BE2C (cell line): Measurements from ENCODE around the gene CLSTN2.

Experiments
- DNase-seq: peaks from one replicate; pipeline ENCODE4 v3.0.0-alpha.2; 2020
- H3K27me3 ChIP-seq: fragments of 250-450 bp; sonication (Bioruptor Pico); 2 replicates; pipeline ENCODE4 v1.5.1; 2020; ENCODE audit warnings: mild to moderate bottlenecking
- H3K36me3 ChIP-seq: fragments of 250-450 bp; sonication (Bioruptor Pico); 2 replicates; pipeline ENCODE4 v1.5.1; 2020; ENCODE audit warnings: mild to moderate bottlenecking
- H3K4me1 ChIP-seq: fragments of 250-450 bp; sonication (Bioruptor Pico); 2 replicates; pipeline ENCODE4 v1.5.1; 2020
- H3K4me3 ChIP-seq: 2 replicates; pipeline ENCODE4 v1.5.1; 2011; ENCODE audit warnings: low read depth, low read length
- H3K9me3 ChIP-seq: fragments of 250-450 bp; sonication (Bioruptor Pico); 2 replicates; pipeline ENCODE4 v1.5.1; 2020
- CTCF ChIP-seq: IDR thresholded peaks from 2 replicates; pipeline ENCODE4 v1.5.1; 2012; ENCODE audit warnings: mild to moderate bottlenecking, low read depth, low read length

The CLSTN2 gene

GRCh38 chr3:139928708-139929505, 6.1 kb upstream of the CLSTN2 start:
- peaks cover 2% of the 10 kb centered on the region; the same call in 1 of the 2 replicates for H3K4me1 ChIP-seq
- no peak for DNase-seq
- no peak for TF ChIP-seq CTCF
- no peak overlapping the region for H3K4me3 ChIP-seq
- peaks cover 3% of the 10 kb centered on the region; the same call in 1 of the 2 replicates for H3K27me3 ChIP-seq
- no peaks in the 10 kb centered on the region for H3K9me3 ChIP-seq
- no peaks in the 10 kb centered on the region for H3K36me3 ChIP-seq

- no peaks in the 10 kb centered on the region for H3K4me1 ChIP-seq
- H3K36me3 ChIP-seq, result no peaks in the 10 kb centered on the region
- DNase-seq, result no peak
- no peak for TF ChIP-seq CTCF
- H3K4me3 ChIP-seq, result no peak overlapping the region
- peaks cover 3% of the 10 kb centered on the region; the same call in 1 of the 2 replicates for H3K27me3 ChIP-seq
- no peaks in the 10 kb centered on the region for H3K9me3 ChIP-seq
These were observed 4.8 kb upstream of the CLSTN2 start for GRCh38 chr3:139930211-139930610.

GRCh38 chr3:139933766-139934165, 1.2 kb upstream of the CLSTN2 start:
- TF ChIP-seq CTCF, result no peak
- Histone ChIP-seq H3K9me3 (no peaks in the 10 kb centered on the region), H3K27me3 (peaks cover 15% of the 10 kb centered on the region), H3K36me3 (no peaks in the 10 kb centered on the region), H3K4me3 (no peak overlapping the region), H3K4me1 (no peaks in the 10 kb centered on the region)
- DNase-seq, result no peak

- Histone ChIP-seq H3K27me3 (peaks cover 15% of the 10 kb centered on the region), H3K9me3 (no peaks in the 10 kb centered on the region), H3K4me3 (peak overlapping the region; percentile 87), H3K36me3 (no peaks in the 10 kb centered on the region), H3K4me1 (no peaks in the 10 kb centered on the region)
- peak; percentile 84 for TF ChIP-seq CTCF
- DNase-seq, result peak; percentile 90
These were observed 371 bp upstream of the CLSTN2 start for GRCh38 chr3:139934613-139935015.

- no peak for TF ChIP-seq CTCF
- Histone ChIP-seq H3K36me3 (no peaks in the 10 kb centered on the region), H3K4me1 (no peaks in the 10 kb centered on the region), H3K9me3 (no peaks in the 10 kb centered on the region), H3K27me3 (peaks cover 15% of the 10 kb centered on the region), H3K4me3 (peak overlapping the region; percentile 87)
- DNase-seq, result peak; percentile 58
These were observed 1.2 kb downstream of the CLSTN2 start for GRCh38 chr3:139935866-139936817.
